Caco-2 (cell line): ENCODE measurements around the gene SECTM1. TPM values are rescaled to one million over a fixed set of nuclear protein-coding genes. Genes with fewer than 3 reads are reported as not detected.

Experiments
- BruUV-seq: library from RNA; stranded (reverse); fragments of 400-500 nt; replicated peaks from 2 replicates; lab custom pipeline; 2021; lab: Mats Ljungman, UMichigan
- CTCF ChIA-PET: fragments of 300-600 bp; sonication (Branson Sonifier 250); formaldehyde crosslinking; loops from one replicate; lab custom pipeline; 2022; ENCODE audit warnings: antibody characterized with exemption; lab: Charles Lee
- POLR2A ChIA-PET: fragments of 300-600 bp; sonication (Branson Sonifier 250); formaldehyde crosslinking; loops from one replicate; lab custom pipeline; 2022; ENCODE audit warnings: antibody characterized with exemption; lab: Charles Lee
- DNase-seq, 2 experiments: peaks; one replicate each; pipeline versions ENCODE4 v3.0.0 to v3.0.0-alpha.2; 2020 to 2022
- H3K27me3 ChIP-seq: replicated peaks from 2 replicates; pipeline ENCODE4 v1.6.0; 2011; ENCODE audit warnings: low read length; ENCODE audit not compliant: control insufficient read depth, insufficient read depth
- H3K36me3 ChIP-seq: 2 replicates; pipeline ENCODE4 v1.5.1; 2011; ENCODE audit warnings: low read length; ENCODE audit not compliant: control insufficient read depth, insufficient read depth
- H3K4me1 ChIP-seq: fragments of 250-450 bp; sonication (Bioruptor Pico); 2 replicates; pipeline ENCODE4 v1.5.1; 2020; ENCODE audit warnings: mild to moderate bottlenecking
- H3K4me3 ChIP-seq: 2 replicates; pipeline ENCODE4 v1.5.1; 2011; ENCODE audit warnings: low read depth, mild to moderate bottlenecking, control low read depth, low read length
- H3K9me3 ChIP-seq: fragments of 250-450 bp; sonication (Bioruptor Pico); 2 replicates; pipeline ENCODE4 v1.5.1; 2020; ENCODE audit warnings: mild to moderate bottlenecking, moderate library complexity
- H3K27ac Mint-ChIP-seq: one replicate; pipeline ENCODE4 v1.8.0; 2022; ENCODE audit warnings: mixed read lengths; ENCODE audit not compliant: unreplicated experiment
- H3K27me3 Mint-ChIP-seq: one replicate; pipeline ENCODE4 v1.8.0; 2022; ENCODE audit warnings: mixed read lengths; ENCODE audit not compliant: insufficient read depth, unreplicated experiment
- H3K36me3 Mint-ChIP-seq: one replicate; pipeline ENCODE4 v1.8.0; 2022; ENCODE audit warnings: mild to moderate bottlenecking, mixed read lengths; ENCODE audit not compliant: insufficient read depth, unreplicated experiment
- H3K4me1 Mint-ChIP-seq: one replicate; pipeline ENCODE4 v1.8.0; 2022; ENCODE audit warnings: low read depth, mixed read lengths; ENCODE audit not compliant: unreplicated experiment
- H3K4me3 Mint-ChIP-seq: one replicate; pipeline ENCODE4 v1.8.0; 2022; ENCODE audit warnings: mild to moderate bottlenecking, moderate library complexity, mixed read lengths; ENCODE audit not compliant: unreplicated experiment
- H3K9me3 Mint-ChIP-seq: one replicate; pipeline ENCODE4 v1.8.0; 2022; ENCODE audit warnings: mixed read lengths; ENCODE audit not compliant: unreplicated experiment
- CTCF ChIP-seq, 2 experiments: fragments of 200-600 bp in 1 of 2; IDR thresholded peaks; 1 replicate in 1 of 2; 2 replicates in 1 of 2; pipeline versions ENCODE4 v1.5.1 to v1.8.0; 2011 to 2022; ENCODE audit warnings: antibody characterized with exemption in 1 of 2, control low read depth in 1 of 2, inconsistent platforms in 1 of 2, low read depth in 1 of 2, low read length in 1 of 2, mild to moderate bottlenecking in 1 of 2, moderate library complexity in 1 of 2; ENCODE audit not compliant: insufficient read depth in 1 of 2, severe bottlenecking in 1 of 2, unreplicated experiment in 1 of 2
- intact Hi-C: fragments of 100-400 bp; cut with micrococcal nuclease; formaldehyde crosslinking; loops from one replicate; pipeline ENCODE4 v1.10.0; 2022; ENCODE audit not compliant: unreplicated experiment
- total RNA-seq: library from RNA; stranded (reverse); gene quantifications from 2 replicates; pipeline ENCODE4 v1.2.3, GENCODE V29; 2022

The SECTM1 gene
- total RNA-seq, 1 experiment from 2014 or later = 0.75 TPM

- no peaks in the 10 kb centered on the region for H3K27me3 ChIP-seq
- no peak overlapping the region for H3K4me3 Mint-ChIP-seq
- H3K36me3 Mint-ChIP-seq = no peaks in the 10 kb centered on the region
- no TSS peak for BruUV-seq
- no peak for TF ChIP-seq CTCF (IDR thresholded peaks at IDR 0.05; ENCODE audit: insufficient read depth in 1 of 2, low read depth in 1 of 2, low read length in 1 of 2, severe bottlenecking in 1 of 2, unreplicated experiment in 1 of 2)
- intact Hi-C loops = no loop called here
- POLR2A ChIA-PET = interaction anchor here (0.6 kb wide), 1 partner anchor 146 kb away, joined by 6 read pairs; no protein-coding TSS in a partner anchor
- H3K4me1 ChIP-seq = peaks cover 4% of the 10 kb centered on the region; the same call in 1 of the 2 replicates
- no peaks in the 10 kb centered on the region for H3K4me1 Mint-ChIP-seq
- no peaks in the 10 kb centered on the region for H3K9me3 ChIP-seq
- CTCF ChIA-PET = no interaction called here
- no peaks in the 10 kb centered on the region for H3K36me3 ChIP-seq
- no peak overlapping the region for H3K27ac Mint-ChIP-seq
- no peaks in the 10 kb centered on the region for H3K27me3 Mint-ChIP-seq
- no peak for DNase-seq
- no peak overlapping the region for H3K4me3 ChIP-seq
- no peaks in the 10 kb centered on the region for H3K9me3 Mint-ChIP-seq
These were observed 42.6 kb upstream of the SECTM1 start for GRCh38 chr17:82376042-82376730.

GRCh38 chr17:82375359-82376041 is 41.9 kb upstream of the SECTM1 start:
- Histone ChIP-seq H3K4me3 (no peak overlapping the region), H3K4me1 (peaks cover 4% of the 10 kb centered on the region; the same call in 1 of the 2 replicates), H3K36me3 (no peaks in the 10 kb centered on the region), H3K27me3 (no peaks in the 10 kb centered on the region), H3K9me3 (no peaks in the 10 kb centered on the region)
- Mint-ChIP-seq H3K4me1 (no peaks in the 10 kb centered on the region), H3K27ac (no peak overlapping the region), H3K4me3 (no peak overlapping the region), H3K27me3 (no peaks in the 10 kb centered on the region), H3K36me3 (no peaks in the 10 kb centered on the region), H3K9me3 (no peaks in the 10 kb centered on the region)
- intact Hi-C loops = no loop called here
- TF ChIP-seq CTCF (IDR thresholded peaks at IDR 0.05; ENCODE audit: insufficient read depth in 1 of 2, low read depth in 1 of 2, low read length in 1 of 2, severe bottlenecking in 1 of 2, unreplicated experiment in 1 of 2) = no peak
- ChIA-PET CTCF (no interaction called here), POLR2A (interaction anchor here (0.6 kb wide), 1 partner anchor 147 kb away, joined by 6 read pairs; no protein-coding TSS in a partner anchor)
- no TSS peak for BruUV-seq
- DNase-seq = no peak

- Mint-ChIP-seq H3K4me3 (no peak overlapping the region), H3K9me3 (no peaks in the 10 kb centered on the region), H3K27me3 (no peaks in the 10 kb centered on the region), H3K36me3 (no peaks in the 10 kb centered on the region), H3K4me1 (no peaks in the 10 kb centered on the region), H3K27ac (no peak overlapping the region)
- Histone ChIP-seq H3K4me1 (peaks cover 4% of the 10 kb centered on the region; the same call in 1 of the 2 replicates), H3K4me3 (no peak overlapping the region), H3K9me3 (no peaks in the 10 kb centered on the region), H3K36me3 (no peaks in the 10 kb centered on the region), H3K27me3 (no peaks in the 10 kb centered on the region)
- POLR2A ChIA-PET = no interaction called here
- no peak for DNase-seq
- no TSS peak for BruUV-seq
- CTCF ChIA-PET = no interaction called here
- TF ChIP-seq CTCF (IDR thresholded peaks at IDR 0.05; ENCODE audit: insufficient read depth in 1 of 2, low read depth in 1 of 2, low read length in 1 of 2, severe bottlenecking in 1 of 2, unreplicated experiment in 1 of 2) = no peak
- intact Hi-C loops = no loop called here
These were observed 41.2 kb upstream of the SECTM1 start for GRCh38 chr17:82374626-82375331.
